HepG2 (cell line): Measurements from ENCODE around the gene SPP1. TPM values are rescaled to one million over a fixed set of nuclear protein-coding genes. Genes with fewer than 3 reads are reported as not detected.

Experiments used
- ATAC-seq: fragments of 200-7000 bp; cut with Tn5 transposase; 3 replicates; pipeline ENCODE4 v1.9.1; 2020; ENCODE audit warnings: mild to moderate bottlenecking, moderate library complexity
- BruUV-seq: library from RNA; stranded (reverse); fragments of 400-500 nt; replicated peaks from 2 replicates; lab custom pipeline; 2021; lab: Mats Ljungman, UMichigan
- CTCF ChIA-PET: fragments of 300-600 bp; formaldehyde crosslinking; extraction: SDS; loops from one replicate; lab custom pipeline; 2021; ENCODE audit warnings: low total read pairs, inconsistent platforms, low intra/inter-chr PET ratio; lab: Yijun Ruan, JAX
- POLR2A ChIA-PET: fragments of 350-600 bp; sonication (Branson Sonifier 250); formaldehyde crosslinking; loops from one replicate; lab custom pipeline; 2020; ENCODE audit warnings: antibody characterized with exemption, inconsistent platforms; lab: Yijun Ruan, JAX
- DNase-seq: peaks from one replicate; pipeline ENCODE4 v3.0.0-alpha.2; 2015; ENCODE audit warnings: low spot score
- FAIRE-seq: peaks from 3 replicates; lab custom pipeline; 2011; peaks lifted over from hg19 to GRCh38; lab: Jason Lieb, UNC
- H2AFZ ChIP-seq: one replicate; pipeline ENCODE4 v1.6.1; 2011; ENCODE audit warnings: low read length, inconsistent platforms
- H3K27ac ChIP-seq: fragments of 300-600 bp; 3 replicates; pipeline ENCODE4 v1.8.0; 2011; ENCODE audit warnings: mixed run types, mild to moderate bottlenecking, mixed read lengths, low read length, inconsistent platforms; ENCODE audit not compliant: insufficient read depth; ENCODE audit errors: extremely low read length
- H3K27me3 ChIP-seq, 2 experiments: fragments of 200-600 bp in 1 of 2; 2 replicates in 1 of 2; 3 replicates in 1 of 2; pipeline versions ENCODE4 v1.6.0 to v1.8.0; 2011; ENCODE audit warnings: low read length in 2 of 2, mild to moderate bottlenecking in 2 of 2, moderate library complexity in 2 of 2, inconsistent platforms in 1 of 2; ENCODE audit not compliant: insufficient read depth in 2 of 2, control insufficient read depth in 1 of 2
- H3K36me3 ChIP-seq, 2 experiments: fragments of 200-600 bp in 1 of 2; replicated peaks in 1 of 2; 2 replicates in 1 of 2; 3 replicates in 1 of 2; pipeline versions ENCODE4 v1.5.1 to v1.8.0; 2011; ENCODE audit warnings: low read length in 2 of 2, inconsistent platforms in 1 of 2; ENCODE audit not compliant: insufficient read depth in 2 of 2, control insufficient read depth in 1 of 2
- H3K4me1 ChIP-seq: 2 replicates; pipeline ENCODE4 v1.5.1; 2012; ENCODE audit warnings: low read length, inconsistent platforms; ENCODE audit not compliant: insufficient read depth
- H3K4me2 ChIP-seq: 2 replicates; pipeline ENCODE4 v1.6.0; 2011; ENCODE audit warnings: low read depth, low read length, inconsistent platforms
- H3K4me3 ChIP-seq, 3 experiments: fragments of 200-600 bp in 1 of 3; sonication (generic), shearing (Covaris generic) in 1 of 3; replicated peaks in 1 of 3; 2 replicates each; pipeline ENCODE4 v1.5.1; 2011 to 2016; ENCODE audit warnings: low read length in 3 of 3, inconsistent platforms in 2 of 3, low read depth in 2 of 3, mild to moderate bottlenecking in 2 of 3, control low read depth in 1 of 3, mixed read lengths in 1 of 3; ENCODE audit not compliant: insufficient read depth in 1 of 3
- H3K79me2 ChIP-seq: one replicate; pipeline ENCODE4 v1.6.1; 2011; ENCODE audit warnings: low read length, inconsistent platforms; ENCODE audit not compliant: insufficient read depth
- H3K9ac ChIP-seq: 2 replicates; pipeline ENCODE4 v1.6.0; 2011; ENCODE audit warnings: mild to moderate bottlenecking, low read depth, low read length, inconsistent platforms; ENCODE audit not compliant: insufficient read depth
- H3K9me3 ChIP-seq: 2 replicates; pipeline ENCODE4 v1.5.1; 2012; ENCODE audit warnings: mild to moderate bottlenecking, low read length
- H4K20me1 ChIP-seq: 2 replicates; pipeline ENCODE4 v1.6.0; 2011; ENCODE audit warnings: inconsistent platforms, mild to moderate bottlenecking, low read length, moderate library complexity; ENCODE audit not compliant: insufficient read depth
- AKNA ChIP-seq: sonication (generic); formaldehyde crosslinking; IDR thresholded peaks from 2 replicates; pipeline ENCODE4 v1.4.0; 2020; ENCODE audit warnings: missing genetic modification reagents, borderline replicate concordance
- BRD4 ChIP-seq: sonication (generic); formaldehyde crosslinking; IDR thresholded peaks from 2 replicates; pipeline ENCODE4 v1.4.0; 2020; ENCODE audit warnings: missing genetic modification reagents
- FUBP1 ChIP-seq: sonication (generic); formaldehyde crosslinking; IDR thresholded peaks from 2 replicates; pipeline ENCODE4 v1.5.1; 2020; ENCODE audit warnings: missing genetic modification reagents, mild to moderate bottlenecking, borderline replicate concordance
- GABPA ChIP-seq, 2 experiments: IDR thresholded peaks; 2 replicates each; pipeline ENCODE4 v1.6.1; 2011 to 2016; ENCODE audit warnings: low read depth in 2 of 2, low read length in 1 of 2, missing biosample characterization in 1 of 2, missing genetic modification characterization in 1 of 2
- HCFC1 ChIP-seq: fragments of 150-350 bp; IDR thresholded peaks from 2 replicates; pipeline ENCODE4 v1.6.1; 2014; ENCODE audit warnings: low read depth, low read length
- RNF219 ChIP-seq: sonication (generic); formaldehyde crosslinking; IDR thresholded peaks from 2 replicates; pipeline ENCODE4 v1.5.0; 2020; ENCODE audit warnings: mild to moderate bottlenecking, missing genetic modification reagents
- RORA ChIP-seq: sonication (generic); formaldehyde crosslinking; IDR thresholded peaks from 2 replicates; pipeline ENCODE4 v1.5.0; 2020; ENCODE audit warnings: mild to moderate bottlenecking, missing genetic modification reagents, moderate library complexity
- SALL1 ChIP-seq: sonication (generic); formaldehyde crosslinking; IDR thresholded peaks from 2 replicates; pipeline ENCODE4 v1.8.0; 2022; ENCODE audit warnings: mild to moderate bottlenecking, missing genetic modification reagents
- ZBTB3 ChIP-seq: sonication (generic); formaldehyde crosslinking; IDR thresholded peaks from 2 replicates; pipeline ENCODE4 v1.4.0; 2020; ENCODE audit warnings: low read depth, mild to moderate bottlenecking, moderate library complexity, missing genetic modification reagents, borderline replicate concordance
- ZC3H4 ChIP-seq: sonication (generic); formaldehyde crosslinking; IDR thresholded peaks from 2 replicates; pipeline ENCODE4 v1.4.0; 2020; ENCODE audit warnings: missing genetic modification reagents, borderline replicate concordance
- ZMAT5 ChIP-seq: sonication (generic); formaldehyde crosslinking; IDR thresholded peaks from 2 replicates; pipeline ENCODE4 v1.5.0; 2020; ENCODE audit warnings: mild to moderate bottlenecking, low read depth, missing genetic modification reagents, borderline replicate concordance
- ZNF362 ChIP-seq: sonication (generic); formaldehyde crosslinking; IDR thresholded peaks from 2 replicates; pipeline ENCODE4 v1.4.0; 2020; ENCODE audit warnings: missing genetic modification reagents, mild to moderate bottlenecking, borderline replicate concordance
- WGBS: methylation state at CpG from one replicate; pipeline ENCODE4 v1.1.6; 2017; ENCODE audit warnings: low lambda C conversion rate; 5-methylcytosine and 5-hydroxymethylcytosine counted together
- in situ Hi-C: cut with HindIII; loops from 2 replicates; pipeline ENCODE4 v1.10.0; 2017; ENCODE audit warnings: low pct_unique_long_range_greater_than_20kb; ENCODE audit not compliant: extremely low pct_ligation_motif_present
- intact Hi-C: fragments of 100-400 bp; cut with micrococcal nuclease; formaldehyde crosslinking; loops from one replicate; pipeline ENCODE4 v1.10.0; 2022; ENCODE audit not compliant: unreplicated experiment
- polyA plus RNA-seq, 8 experiments: library from polyadenylated mRNA; depleted of rRNA in 3 of 8; stranded (reverse) in 7 of 8; unstranded in 1 of 8; fragments of >200 nt; fragmentation: Illumina TruSeq in 4 of 8; extraction: Trizol in 4 of 8; gene quantifications; 2 replicates each; pipeline versions ENCODE4 v1.2.1 to v1.2.3, GENCODE V29; 2011 to 2016; ENCODE audit warnings: low read depth in 4 of 8, missing spikeins in 1 of 8, mixed read lengths in 1 of 8; ENCODE audit not compliant: insufficient read depth in 1 of 8
- total RNA-seq, 5 experiments: library from RNA; depleted of rRNA; stranded (reverse); fragments of >200 nt; fragmentation: Illumina TruSeq; extraction: Trizol; gene quantifications; 2 replicates each; pipeline ENCODE4 v1.2.3, GENCODE V29; 2016; ENCODE audit warnings: low read depth in 1 of 5

The SPP1 gene
- total and polyA plus RNA-seq, 2 of the 13 experiments (the other 11 are each of a cell fraction or from before 2014, with no cell fraction given): 682 to 788 TPM

- TF ChIP-seq FUBP1 (no peak), BRD4 (CRISPR knock-in tag) (no peak), HCFC1 (no peak)
These were observed 27.7 kb downstream of the SPP1 start (continued) for GRCh38 chr4:88003261-88003660.

GRCh38 chr4:88005076-88005475 is 29.6 kb downstream of the SPP1 start:
- WGBS: 45% methylated on average over 1 of the region's 2 CpGs
- TF ChIP-seq SALL1 (no peak), ZBTB3 (CRISPR knock-in tag) (no peak), ZMAT5 (CRISPR knock-in tag) (no peak), GABPA (IDR thresholded peaks at IDR 0.05; ENCODE audit: low read depth, low read length) (no peak), GABPA (CRISPR knock-in tag; IDR thresholded peaks at IDR 0.05; ENCODE audit: low read depth) (no peak), ZNF362 (CRISPR knock-in tag) (no peak), RORA (CRISPR knock-in tag) (no peak), ZC3H4 (CRISPR knock-in tag) (no peak), RNF219 (CRISPR knock-in tag) (no peak), AKNA (no peak)

More at GRCh38 chr4:88005076-88005475, 29.6 kb downstream of the SPP1 start:
- Histone ChIP-seq H3K27ac (no peak overlapping the region), H3K4me1 (peaks cover 25% of the 10 kb centered on the region), H3K4me2 (no peak overlapping the region), H2AFZ (no peak overlapping the region), H3K9ac (no peak overlapping the region), H4K20me1 (no peaks in the 10 kb centered on the region), H3K79me2 (peaks cover 12% of the 10 kb centered on the region), H3K36me3 (no peaks in the 10 kb centered on the region), H3K4me3 (no peak overlapping the region), H3K27me3 (peaks cover 4 to 32% of the 10 kb centered on the region in 2 experiments), H3K9me3 (no peaks in the 10 kb centered on the region)
- intact Hi-C loops (no loop called here), in situ Hi-C loops (no loop called here)
- no peak for ATAC-seq
- CTCF ChIA-PET: no interaction called here
- no peak for DNase-seq
- no peak for FAIRE-seq
- BruUV-seq: no TSS peak
- POLR2A ChIA-PET: no interaction called here
